GM12878 (cell line): ENCODE measurements around the gene PRR11. TPM values are rescaled to one million over a fixed set of nuclear protein-coding genes. Genes with fewer than 3 reads are reported as not detected.

Experiments used
- CBFB ChIP-seq: IDR thresholded peaks from 2 replicates; pipeline ENCODE4 v1.6.1; 2016; ENCODE audit warnings: antibody characterized with exemption, low read depth
- CREB1 ChIP-seq: IDR thresholded peaks from 2 replicates; pipeline ENCODE4 v1.6.1; 2012; ENCODE audit warnings: low read depth, mild to moderate bottlenecking, inconsistent platforms
- E2F4 ChIP-seq: IDR thresholded peaks from 2 replicates; pipeline ENCODE4 v1.6.1; 2012; ENCODE audit warnings: low read depth, low read length, improper control_type of control experiment
- EED ChIP-seq: sonication (generic); IDR thresholded peaks from 2 replicates; pipeline ENCODE4 v1.6.1; 2016; ENCODE audit warnings: antibody characterized with exemption, low read depth
- HDAC6 ChIP-seq: fragments of 200-600 bp; sonication (generic); IDR thresholded peaks from one replicate; pipeline ENCODE4 v1.8.0; 2017; ENCODE audit warnings: antibody characterized with exemption; ENCODE audit not compliant: unreplicated experiment
- IKZF2 ChIP-seq, 2 experiments: fragments of 450-650 bp; IDR thresholded peaks; 2 replicates each; pipeline ENCODE4 v1.6.1; 2017; ENCODE audit warnings: mild to moderate bottlenecking in 2 of 2, moderate library complexity in 2 of 2
- KAT2A ChIP-seq: conservative IDR thresholded peaks from 2 replicates; pipeline ENCODE4 v1.6.1; 2011; ENCODE audit warnings: low read depth, low read length; ENCODE audit not compliant: control insufficient read depth
- KDM1A ChIP-seq: fragments of 200-600 bp; sonication (generic); IDR thresholded peaks from 2 replicates; pipeline ENCODE4 v1.6.1; 2016; ENCODE audit warnings: borderline replicate concordance
- MYB ChIP-seq: fragments of 150-350 bp; IDR thresholded peaks from 2 replicates; pipeline ENCODE4 v1.6.1; 2014; ENCODE audit warnings: mild to moderate bottlenecking, low read depth, low read length, borderline replicate concordance
- NFYA ChIP-seq: IDR thresholded peaks from 2 replicates; pipeline ENCODE4 v1.6.1; 2011; ENCODE audit warnings: low read depth, mild to moderate bottlenecking, low read length, improper control_type of control experiment, borderline replicate concordance
- NR2C2 ChIP-seq: IDR thresholded peaks from 2 replicates; pipeline ENCODE4 v1.6.1; 2011; ENCODE audit warnings: borderline replicate concordance, low read depth; ENCODE audit not compliant: control insufficient read depth, insufficient read length
- PAX8 ChIP-seq: fragments of 450-650 bp; IDR thresholded peaks from 2 replicates; pipeline ENCODE4 v1.6.1; 2017; ENCODE audit warnings: mild to moderate bottlenecking, moderate library complexity
- RELA ChIP-seq: fragments of 450-650 bp; IDR thresholded peaks from 2 replicates; pipeline ENCODE4 v1.8.0; 2014; ENCODE audit warnings: borderline replicate concordance; ENCODE audit not compliant: partially characterized antibody
- RFX5 ChIP-seq: IDR thresholded peaks from 2 replicates; pipeline ENCODE4 v1.6.1; 2011; ENCODE audit warnings: low read depth, low read length, improper control_type of control experiment
- SMAD5 ChIP-seq: IDR thresholded peaks from 2 replicates; pipeline ENCODE4 v1.6.1; 2016; ENCODE audit warnings: antibody characterized with exemption, low read depth
- SP1 ChIP-seq: IDR thresholded peaks from one replicate; pipeline ENCODE4 v1.6.1; 2011; ENCODE audit warnings: low read depth, low read length
- SRF ChIP-seq, 2 experiments: IDR thresholded peaks; 2 replicates each; pipeline ENCODE4 v1.6.1; 2011; ENCODE audit warnings: low read depth in 2 of 2, low read length in 2 of 2, mild to moderate bottlenecking in 1 of 2, moderate library complexity in 1 of 2
- WRNIP1 ChIP-seq: IDR thresholded peaks from 2 replicates; pipeline ENCODE4 v1.6.1; 2011; ENCODE audit warnings: low read depth, low read length, improper control_type of control experiment, borderline replicate concordance
- ZNF384 ChIP-seq: IDR thresholded peaks from 2 replicates; pipeline ENCODE4 v1.6.1; 2012; ENCODE audit warnings: low read depth, mild to moderate bottlenecking, low read length, improper control_type of control experiment, borderline replicate concordance
- ZNF592 ChIP-seq: fragments of 450-650 bp; IDR thresholded peaks from 2 replicates; pipeline ENCODE4 v1.6.1; 2017; ENCODE audit warnings: mild to moderate bottlenecking, moderate library complexity
- ZZZ3 ChIP-seq: IDR thresholded peaks from 2 replicates; pipeline ENCODE4 v1.6.1; 2011; ENCODE audit warnings: low read depth; ENCODE audit not compliant: control insufficient read depth, insufficient read length
- polyA plus RNA-seq, 11 experiments: library from polyadenylated mRNA; depleted of rRNA in 4 of 11; unstranded in 6 of 11; stranded (reverse) in 5 of 11; fragments of >200 nt; fragmentation: Nextera tagmentation in 4 of 11; fragmentation: Illumina TruSeq in 1 of 11; extraction: Ambion mirVana in 4 of 11; extraction: Trizol in 1 of 11; gene quantifications; 1 replicate in 1 of 11; 2 replicates in 10 of 11; pipeline versions ENCODE4 v1.2.1 to v1.2.3, GENCODE V29; 2011 to 2016; ENCODE audit warnings: inconsistent platforms in 2 of 11, missing spikeins in 2 of 11, low read depth in 1 of 11
- total RNA-seq, 4 experiments: library from RNA; depleted of rRNA in 3 of 4; stranded (reverse); fragments of >200 nt in 3 of 4; fragmentation: Illumina TruSeq in 1 of 4; extraction: Trizol in 1 of 4; gene quantifications; 2 replicates each; pipeline versions ENCODE4 v1.2.1 to v1.2.3, GENCODE V29; 2013 to 2021
- TF ChIP-seq, protein P1 (sequence below): IDR thresholded peaks from 2 replicates; pipeline ENCODE4 v1.6.1; 2011; ENCODE audit warnings: low read depth, mild to moderate bottlenecking, low read length, moderate library complexity, borderline replicate concordance; ENCODE audit errors: extremely low read depth

The PRR11 gene
- total and polyA plus RNA-seq, 10 of the 15 experiments (the other 5 are each of a cell fraction or from before 2014, with no cell fraction given): 20.8 to 97.0 (median 48.3) TPM

DNA sequence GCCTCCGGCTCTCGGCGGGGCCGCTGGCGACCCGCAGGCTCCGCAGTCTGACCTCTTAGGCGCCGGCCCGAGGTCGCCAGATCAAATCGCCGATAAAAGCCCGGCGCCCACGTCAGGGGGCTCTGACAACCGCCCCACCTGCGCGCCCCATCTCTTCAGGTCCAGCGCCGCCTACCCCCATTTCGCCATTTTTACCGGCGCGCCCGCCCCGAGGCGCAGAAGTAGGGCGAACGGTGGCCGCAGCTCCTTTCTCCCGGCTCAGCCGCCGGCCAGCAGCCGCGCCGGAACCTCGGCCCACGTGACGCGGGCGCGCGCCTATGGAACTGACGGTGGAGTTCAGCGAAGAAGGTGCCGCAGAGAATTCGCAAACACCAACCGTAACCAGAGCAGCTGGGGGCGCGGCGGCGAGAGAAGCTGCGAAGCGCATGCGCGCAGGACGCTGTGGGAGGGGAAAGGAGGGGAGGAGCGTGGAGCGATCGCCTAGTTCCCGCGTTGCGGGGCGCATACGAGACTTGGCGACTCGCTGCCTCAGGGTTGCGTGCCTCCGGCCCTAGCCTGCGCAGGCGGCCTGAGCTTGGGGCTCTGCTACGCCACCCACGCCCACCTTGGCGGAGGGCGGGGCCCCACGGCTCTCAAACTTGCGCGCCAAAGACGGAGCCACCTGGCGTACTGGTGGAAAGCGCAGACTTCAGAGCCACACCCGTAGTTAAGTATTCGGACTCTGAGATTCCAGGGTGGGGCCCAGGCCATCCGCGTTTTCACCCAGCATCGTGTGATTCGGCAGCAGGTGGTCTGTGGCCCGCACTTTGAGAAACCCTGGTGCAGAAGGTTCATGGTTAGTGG is 48.9 kb upstream of the PRR11 start, which contains the start of gene TRIM37 (continued):
- no peak for TF ChIP-seq ZNF592
- no peak for TF ChIP-seq ZNF384
- TF ChIP-seq KDM1A: no peak
- no peak for TF ChIP-seq KAT2A
- TF ChIP-seq RELA: peak; percentile 40
- no peak for TF ChIP-seq NR2C2
- TF ChIP-seq SRF (IDR thresholded peaks at IDR 0.05; ENCODE audit: low read depth in 2 of 2, low read length in 2 of 2): no peak
- no peak for TF ChIP-seq WRNIP1
- TF ChIP-seq, protein P1, sequence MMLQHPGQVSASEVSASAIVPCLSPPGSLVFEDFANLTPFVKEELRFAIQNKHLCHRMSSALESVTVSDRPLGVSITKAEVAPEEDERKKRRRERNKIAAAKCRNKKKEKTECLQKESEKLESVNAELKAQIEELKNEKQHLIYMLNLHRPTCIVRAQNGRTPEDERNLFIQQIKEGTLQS: peak; percentile 74; the same call in 1 of the 2 replicates
- no peak for TF ChIP-seq NFYA
- peak; percentile 62 for TF ChIP-seq CBFB
- no peak for TF ChIP-seq EED
- TF ChIP-seq ZZZ3: no peak
- 0 out of 2 replicates have a peak, but pooled peaks have one; percentile 25 for TF ChIP-seq SMAD5
- no peak for TF ChIP-seq HDAC6
- TF ChIP-seq RFX5: no peak
- peak; percentile 59 for TF ChIP-seq SP1
- no peak for TF ChIP-seq MYB
- TF ChIP-seq PAX8: no peak
- no peak; a peak in 1 of 4 replicates for TF ChIP-seq IKZF2 (IDR thresholded peaks at IDR 0.05)
- TF ChIP-seq E2F4: peak; percentile 93
- TF ChIP-seq CREB1: peak; percentile 24
